Activated T-helper 9 cell treated with anti-CD3 and anti-CD28 coated beads, Interleukin-2, amount 50 U/mL, for 16 hours (primary cell): ENCODE measurements around the gene ARHGAP23.

Experiments
- DNase-seq: peaks from one replicate; pipeline ENCODE4 v3.0.0-alpha.2; 2020; ENCODE audit warnings: low read depth

ARHGAP23 gene, protein sequence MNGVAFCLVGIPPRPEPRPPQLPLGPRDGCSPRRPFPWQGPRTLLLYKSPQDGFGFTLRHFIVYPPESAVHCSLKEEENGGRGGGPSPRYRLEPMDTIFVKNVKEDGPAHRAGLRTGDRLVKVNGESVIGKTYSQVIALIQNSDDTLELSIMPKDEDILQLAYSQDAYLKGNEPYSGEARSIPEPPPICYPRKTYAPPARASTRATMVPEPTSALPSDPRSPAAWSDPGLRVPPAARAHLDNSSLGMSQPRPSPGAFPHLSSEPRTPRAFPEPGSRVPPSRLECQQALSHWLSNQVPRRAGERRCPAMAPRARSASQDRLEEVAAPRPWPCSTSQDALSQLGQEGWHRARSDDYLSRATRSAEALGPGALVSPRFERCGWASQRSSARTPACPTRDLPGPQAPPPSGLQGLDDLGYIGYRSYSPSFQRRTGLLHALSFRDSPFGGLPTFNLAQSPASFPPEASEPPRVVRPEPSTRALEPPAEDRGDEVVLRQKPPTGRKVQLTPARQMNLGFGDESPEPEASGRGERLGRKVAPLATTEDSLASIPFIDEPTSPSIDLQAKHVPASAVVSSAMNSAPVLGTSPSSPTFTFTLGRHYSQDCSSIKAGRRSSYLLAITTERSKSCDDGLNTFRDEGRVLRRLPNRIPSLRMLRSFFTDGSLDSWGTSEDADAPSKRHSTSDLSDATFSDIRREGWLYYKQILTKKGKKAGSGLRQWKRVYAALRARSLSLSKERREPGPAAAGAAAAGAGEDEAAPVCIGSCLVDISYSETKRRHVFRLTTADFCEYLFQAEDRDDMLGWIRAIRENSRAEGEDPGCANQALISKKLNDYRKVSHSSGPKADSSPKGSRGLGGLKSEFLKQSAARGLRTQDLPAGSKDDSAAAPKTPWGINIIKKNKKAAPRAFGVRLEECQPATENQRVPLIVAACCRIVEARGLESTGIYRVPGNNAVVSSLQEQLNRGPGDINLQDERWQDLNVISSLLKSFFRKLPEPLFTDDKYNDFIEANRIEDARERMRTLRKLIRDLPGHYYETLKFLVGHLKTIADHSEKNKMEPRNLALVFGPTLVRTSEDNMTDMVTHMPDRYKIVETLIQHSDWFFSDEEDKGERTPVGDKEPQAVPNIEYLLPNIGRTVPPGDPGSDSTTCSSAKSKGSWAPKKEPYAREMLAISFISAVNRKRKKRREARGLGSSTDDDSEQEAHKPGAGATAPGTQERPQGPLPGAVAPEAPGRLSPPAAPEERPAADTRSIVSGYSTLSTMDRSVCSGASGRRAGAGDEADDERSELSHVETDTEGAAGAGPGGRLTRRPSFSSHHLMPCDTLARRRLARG (N-terminal part only)

DNA sequence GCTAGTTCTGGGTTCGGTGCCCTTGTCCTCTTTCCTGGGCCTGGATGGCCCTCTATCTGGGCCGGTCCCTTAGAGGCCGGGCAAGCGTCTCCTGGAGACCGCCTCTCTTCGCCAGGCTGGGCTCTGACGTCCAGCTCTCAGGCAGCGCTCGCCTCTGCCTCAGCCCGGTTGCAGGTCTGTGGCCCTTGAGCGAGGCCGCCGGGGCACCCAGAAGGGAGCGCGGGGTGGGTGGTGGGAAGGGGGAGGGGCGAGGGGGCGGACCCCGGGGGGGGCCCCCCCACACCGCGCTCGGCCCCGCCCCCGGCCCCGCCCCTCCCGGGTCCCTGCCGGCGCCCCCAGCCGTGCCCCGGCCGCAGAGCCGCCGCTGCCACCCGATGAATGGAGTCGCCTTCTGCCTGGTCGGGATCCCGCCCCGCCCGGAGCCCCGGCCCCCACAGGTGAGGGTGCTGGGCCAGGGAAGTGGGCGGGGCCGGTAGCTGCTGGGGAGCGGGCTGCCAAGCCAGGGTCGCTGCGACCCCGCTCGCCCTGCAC lies at the start of gene ARHGAP23:
Gene ARHGAP23 (plus strand): TSS at position 353 of the 531 bp plus-strand sequence. CDS start 22 bp downstream, at position 375.
- peak; percentile 18 for DNase-seq

GRCh38 chr17:38379448-38379847 lies 48.8 kb upstream of the ARHGAP23 start:
- DNase-seq, result no peak

DNA sequence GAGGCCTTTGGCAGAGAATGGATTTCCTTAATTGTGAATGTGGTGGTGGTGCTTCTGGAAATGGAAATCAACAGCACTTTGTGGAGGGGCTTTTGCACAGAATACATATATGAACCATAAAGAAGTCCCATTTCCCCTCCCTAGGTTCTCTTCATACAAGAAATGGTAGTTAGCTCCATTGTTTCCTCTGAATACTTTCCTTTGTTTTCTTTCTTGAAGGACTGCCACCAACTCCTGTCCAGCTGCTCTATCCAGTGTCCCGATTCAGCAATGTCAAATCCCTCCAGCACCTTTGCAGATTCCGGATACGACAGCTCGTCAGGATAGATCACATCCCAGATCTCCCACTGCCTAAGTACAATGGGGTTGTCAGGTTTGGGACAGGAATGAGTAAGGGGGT lies 33.2 kb upstream of the ARHGAP23 start:
- DNase-seq, result no peak

DNA sequence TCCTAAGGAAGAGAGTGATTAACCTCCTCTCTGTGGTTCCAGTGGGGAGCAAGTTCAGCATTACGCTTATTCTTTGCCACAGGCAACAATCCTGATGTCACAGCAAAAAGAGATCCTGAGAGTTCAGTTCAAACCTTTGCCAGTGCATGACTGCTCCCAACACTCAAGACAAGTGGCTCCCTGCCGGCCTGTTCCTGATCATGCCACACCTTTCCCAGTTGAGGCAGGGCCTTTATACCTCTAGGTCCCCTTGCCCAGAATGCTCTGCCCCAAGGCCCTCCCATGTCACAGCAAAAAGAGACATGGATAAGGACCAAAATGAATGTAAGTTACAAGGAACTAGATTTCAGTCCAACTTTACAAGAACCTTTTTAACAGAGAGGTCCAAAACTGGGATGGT lies 31.0 kb upstream of the ARHGAP23 start:
- no peak for DNase-seq

DNA sequence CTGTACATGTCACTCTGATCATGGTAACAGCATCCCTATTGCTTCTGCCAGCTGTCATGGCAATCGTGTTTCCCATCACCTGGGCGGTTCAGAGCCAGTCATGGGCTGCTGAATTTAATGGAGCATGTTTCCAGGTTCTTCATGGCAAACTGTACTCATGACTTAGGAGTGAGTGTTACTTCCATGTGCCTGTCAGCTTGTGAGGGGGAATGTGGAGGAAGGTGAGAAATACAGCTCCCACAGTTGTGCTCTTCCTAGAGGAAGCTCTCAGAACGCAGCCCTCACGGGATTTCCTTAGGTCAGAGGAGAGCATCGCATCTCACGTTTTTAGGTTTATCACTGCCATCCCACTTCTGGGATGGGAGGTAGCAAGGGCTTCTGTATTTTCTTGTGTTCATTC lies 28.0 kb upstream of the ARHGAP23 start:
- DNase-seq, result no peak

GRCh38 chr17:38401459-38401858 lies 26.8 kb upstream of the ARHGAP23 start:
- DNase-seq, result no peak

DNA sequence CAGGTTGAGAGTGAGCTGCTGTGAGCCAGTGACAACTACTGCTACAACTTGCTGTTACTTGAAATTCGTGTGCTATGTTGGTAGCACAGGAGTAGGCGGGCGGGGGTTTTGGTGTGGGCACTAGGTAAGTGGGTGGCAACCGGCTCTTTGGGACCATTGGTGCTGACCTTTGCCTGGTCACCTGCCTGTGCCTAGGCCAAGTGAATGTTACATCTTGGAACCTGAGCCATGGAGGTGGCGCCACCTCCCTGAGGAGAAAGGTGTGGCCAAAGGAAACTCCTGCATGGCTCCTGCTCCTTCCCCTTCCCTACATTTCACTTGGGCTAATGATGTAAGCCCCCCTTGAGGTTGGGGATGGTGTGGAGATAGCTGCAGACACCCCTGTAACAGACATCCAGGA lies 25.4 kb upstream of the ARHGAP23 start:
- DNase-seq, result no peak

DNA sequence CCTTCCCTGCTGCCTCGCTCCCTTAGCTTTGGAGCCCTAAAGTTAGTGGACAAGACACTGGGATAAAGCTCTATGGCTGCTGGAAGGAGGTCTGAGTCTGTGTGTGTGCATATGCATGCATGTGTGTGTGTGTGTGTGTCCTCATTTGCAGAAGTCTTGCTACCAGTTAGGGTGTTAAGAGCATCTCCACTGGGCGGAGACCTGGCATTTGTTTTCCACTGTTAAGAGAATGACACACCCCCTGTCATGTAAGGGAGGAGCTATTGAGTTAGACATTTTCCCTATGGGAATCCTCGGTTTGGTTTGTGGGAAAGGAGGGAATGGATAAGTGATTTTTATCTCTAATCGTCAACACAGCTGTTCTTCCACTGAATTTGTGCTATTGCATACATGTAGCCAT lies 24.8 kb upstream of the ARHGAP23 start:
- no peak for DNase-seq

DNA sequence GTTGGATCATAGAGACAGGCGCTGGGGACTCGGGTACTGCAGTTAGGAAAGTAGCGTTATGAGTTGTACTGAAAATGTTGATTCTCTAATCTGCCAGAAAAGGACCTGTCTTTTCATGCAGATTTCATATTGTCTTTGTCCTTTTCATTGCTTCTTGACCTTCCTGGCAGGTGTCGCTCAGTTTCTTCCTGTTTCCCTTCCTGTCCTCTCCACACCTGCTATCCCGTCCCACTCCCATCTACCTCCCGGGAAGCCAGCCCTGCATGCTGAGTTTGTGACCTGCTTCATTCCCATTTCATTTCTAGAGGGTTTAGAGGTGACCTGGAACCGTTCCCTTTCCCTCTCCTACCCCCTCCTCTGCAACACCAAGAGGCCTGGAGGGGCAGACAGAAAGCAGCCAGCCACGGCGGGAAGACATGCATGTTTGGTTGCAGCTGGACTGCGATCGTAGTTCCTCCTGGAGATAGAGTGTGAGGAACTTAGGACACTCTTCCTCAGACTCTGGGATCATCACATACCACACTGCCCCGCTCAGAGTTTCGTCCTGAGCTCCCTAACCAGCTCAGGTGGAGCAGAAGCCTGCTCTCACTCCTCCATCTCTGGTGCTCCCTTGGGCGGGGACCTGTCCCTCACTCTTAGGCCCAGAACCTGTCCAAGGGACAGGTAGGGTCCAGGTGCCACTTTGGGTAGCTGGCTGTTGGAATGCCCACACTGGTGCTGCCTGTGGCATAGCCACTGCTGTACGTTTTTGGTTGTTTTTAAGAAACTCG lies 23.9 kb upstream of the ARHGAP23 start:
- no peak for DNase-seq

GRCh38 chr17:38405654-38406053 lies 22.6 kb upstream of the ARHGAP23 start:
- DNase-seq, result no peak

DNA sequence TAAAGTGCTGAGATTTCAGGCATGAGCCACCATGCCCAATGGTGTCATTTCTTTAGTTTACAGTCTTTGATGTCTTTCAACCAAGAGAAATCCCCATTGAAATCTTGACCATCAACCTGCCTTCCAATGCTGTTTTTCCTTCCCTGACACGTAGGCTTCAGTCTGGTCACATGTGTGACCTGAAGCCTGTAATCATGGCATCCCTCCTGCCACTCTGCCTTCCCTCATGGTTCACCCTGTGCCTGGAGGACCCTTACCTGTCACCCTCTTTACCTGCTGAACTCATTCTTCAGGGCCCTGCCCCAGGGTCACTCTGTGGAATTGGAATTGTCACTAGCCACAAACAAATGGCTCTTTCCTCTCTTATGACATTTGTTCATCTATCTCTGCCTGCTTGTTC lies 18.1 kb upstream of the ARHGAP23 start:
- DNase-seq, result no peak

DNA sequence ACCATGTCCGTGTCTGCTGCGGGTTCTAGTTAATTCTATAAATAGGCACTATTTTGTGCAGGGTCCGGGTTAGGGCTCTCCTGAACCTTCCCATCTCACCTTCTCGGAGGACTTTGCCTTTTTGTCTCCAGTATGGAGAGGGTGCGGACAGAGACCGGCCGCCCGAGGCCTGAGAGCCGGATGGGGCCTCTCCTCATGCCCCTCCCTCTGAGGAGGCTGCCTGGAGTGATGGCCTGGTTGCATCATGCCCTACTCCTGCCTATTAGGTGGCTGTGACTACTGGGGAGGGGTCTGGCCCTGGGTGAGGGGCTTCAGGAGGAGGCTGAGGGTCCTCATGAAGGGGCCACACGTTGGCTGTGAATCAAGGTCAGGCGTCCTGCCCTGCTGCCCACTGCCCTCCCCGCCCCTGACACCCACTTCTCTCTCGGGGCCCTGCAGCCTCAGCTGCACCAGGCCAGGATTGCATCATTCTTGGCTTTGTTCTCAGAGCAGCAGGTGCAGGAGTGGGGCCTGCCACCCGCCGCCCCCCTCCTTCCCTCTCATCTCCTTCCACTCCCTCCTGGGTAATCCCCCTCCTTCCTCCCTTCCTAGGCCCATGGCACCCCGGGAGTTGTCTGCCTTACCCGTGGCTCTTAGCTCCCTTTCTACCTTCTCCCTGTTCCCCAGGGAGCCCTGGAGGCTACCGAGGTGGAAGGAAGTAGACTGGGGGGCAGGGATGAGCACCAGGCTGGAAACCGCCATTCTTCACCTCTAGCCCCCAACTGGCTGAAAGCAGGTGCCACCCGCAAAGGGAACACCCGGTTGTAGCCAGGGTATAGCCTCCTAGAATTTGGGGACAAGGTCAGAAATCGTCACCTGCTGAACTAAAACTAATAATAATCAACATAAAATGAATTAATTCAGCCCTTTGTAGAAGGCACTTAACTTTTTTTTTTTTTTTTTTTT lies 12.7 kb upstream of the ARHGAP23 start:
- no peak for DNase-seq

- no peak for DNase-seq
Measured at GRCh38 chr17:38416840-38417209, 11.4 kb upstream of the ARHGAP23 start.

DNA sequence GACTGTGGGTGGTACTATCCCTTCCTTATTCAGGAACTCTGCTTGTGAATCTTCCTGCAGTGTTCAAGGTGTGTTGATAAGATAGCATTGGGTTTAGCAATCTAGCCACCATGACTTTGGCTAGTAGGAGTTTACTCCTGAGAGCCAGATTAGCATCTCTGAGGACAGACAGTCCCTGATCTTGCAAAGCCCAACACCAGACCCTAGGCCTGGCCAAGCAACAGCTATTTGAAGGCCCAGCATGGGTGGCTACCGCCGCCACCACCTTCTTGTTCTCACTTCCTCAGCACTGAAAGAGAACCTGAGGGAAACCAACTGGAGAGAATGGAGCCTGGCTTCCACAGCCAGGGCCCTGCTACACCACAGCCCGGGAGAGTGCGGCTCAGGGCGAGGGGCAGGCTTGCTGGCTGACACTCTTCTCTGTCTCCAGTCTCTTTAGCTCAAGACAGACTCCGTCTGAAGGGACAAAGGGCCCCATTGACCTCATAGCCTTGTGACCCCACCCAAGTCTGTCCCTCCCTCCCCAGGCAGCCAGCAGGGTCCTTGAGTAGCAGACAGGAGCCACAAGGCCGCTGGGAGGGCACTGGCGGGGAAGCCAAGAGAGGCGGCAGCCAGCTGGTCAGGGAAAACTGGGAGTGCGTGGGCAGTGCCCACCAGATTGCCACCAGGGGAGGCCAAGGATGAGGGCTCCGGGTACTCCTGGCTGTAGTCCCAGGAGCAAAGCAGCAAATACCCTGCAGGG lies 10.9 kb upstream of the ARHGAP23 start:
- DNase-seq, result no peak

DNA sequence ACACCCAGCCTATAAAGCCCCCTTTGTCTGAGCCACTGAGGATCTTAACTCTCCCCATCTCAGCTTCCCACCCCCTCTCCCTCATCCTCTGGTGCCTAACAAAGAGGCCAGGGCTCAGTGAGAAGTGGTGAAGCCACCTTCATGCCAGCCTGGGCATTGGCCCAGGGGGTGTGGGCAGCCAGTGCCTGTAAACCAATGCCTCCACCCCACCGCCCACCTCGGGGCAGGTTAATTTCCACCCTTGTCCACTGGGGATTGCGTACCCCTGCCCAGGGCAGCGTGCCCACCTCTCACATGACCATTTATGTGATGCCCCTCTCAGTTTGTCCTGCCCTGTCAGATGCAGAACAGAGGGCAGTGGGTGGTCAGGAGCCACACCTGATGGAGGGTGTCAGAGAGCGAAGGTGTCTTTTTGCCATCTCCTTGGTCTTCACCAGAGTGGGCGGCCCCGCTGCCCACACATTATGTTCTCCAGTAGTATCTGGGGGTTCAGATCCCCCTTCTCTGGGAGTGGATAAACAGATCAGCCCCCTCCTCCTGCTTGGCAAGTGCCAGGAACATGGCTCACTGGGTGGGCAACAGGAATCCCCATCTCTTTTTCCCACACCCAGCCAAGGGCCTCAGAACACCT lies 10.1 kb upstream of the ARHGAP23 start:
- DNase-seq, result no peak

DNA sequence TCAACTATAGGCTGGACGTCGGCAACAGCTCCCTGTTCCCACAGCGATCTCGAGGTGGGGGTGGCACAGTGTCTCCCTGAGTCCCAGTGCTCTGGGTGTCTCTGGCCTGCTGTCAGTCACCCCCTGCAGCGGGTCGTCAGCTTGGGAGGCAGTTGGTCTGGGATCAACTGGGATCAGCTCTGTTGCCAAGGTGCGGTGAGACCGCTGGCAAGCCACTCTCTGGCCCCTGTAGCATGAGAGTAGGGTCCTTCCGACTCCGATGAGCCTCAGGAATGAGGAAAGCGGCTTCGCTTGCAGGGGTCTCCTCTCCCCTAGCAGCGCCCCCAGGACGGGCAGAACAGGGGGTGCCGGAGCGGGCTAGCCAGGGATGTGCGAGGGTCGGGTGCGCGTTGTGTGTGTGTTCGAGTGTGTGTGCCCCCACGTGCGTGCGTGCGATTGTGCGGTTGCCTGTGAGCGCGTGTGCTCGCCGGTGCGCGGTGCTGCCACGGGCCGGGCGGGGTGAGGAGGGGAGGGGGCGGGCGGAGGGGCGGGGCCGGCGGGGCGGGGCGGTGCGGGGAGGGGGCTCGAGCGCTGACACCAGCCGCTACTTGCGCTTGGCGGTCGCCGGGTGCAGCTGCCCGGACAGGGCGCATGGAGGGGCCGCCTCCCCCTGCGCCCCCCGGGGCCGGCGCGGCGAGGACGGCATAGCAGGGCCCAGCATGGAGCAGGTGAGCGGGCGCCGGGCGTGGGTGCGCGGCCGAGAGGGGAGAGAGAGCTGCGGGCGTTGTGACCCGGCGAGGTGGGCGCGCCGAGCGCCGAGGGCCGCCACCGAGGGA lies 9.4 kb upstream of the ARHGAP23 start:
- no peak for DNase-seq

- DNase-seq, result no peak
Measured at GRCh38 chr17:38419508-38419981, 8.7 kb upstream of the ARHGAP23 start.

- no peak for DNase-seq
Measured at GRCh38 chr17:38420518-38420917, 7.7 kb upstream of the ARHGAP23 start.
